HG03135 (cell line): ENCODE data around the gene TMEM238.

Source experiments
- ATAC-seq: cut with Tn5 transposase; IDR thresholded peaks from one replicate; pipeline ENCODE4 v1.9.1; 2021; ENCODE audit warnings: mild to moderate bottlenecking, moderate library complexity; ENCODE audit not compliant: unreplicated experiment

The TMEM238 gene

GRCh38 chr19:55382013-55382412 is 2.1 kb downstream of the TMEM238 start:
- ATAC-seq: no peak

GRCh38 chr19:55379174-55379573 is 4.9 kb downstream of the TMEM238 start:
- no peak for ATAC-seq

GRCh38 chr19:55377356-55378131 is 6.5 kb downstream of the TMEM238 start:
- ATAC-seq: no peak

GRCh38 chr19:55376241-55376933 is 7.7 kb downstream of the TMEM238 start, which contains the start of gene TMEM190:
TSS of gene TMEM190 (plus strand) at chr19:55376826. CDS start at chr19:55376854, 28 bp downstream.
- no peak for ATAC-seq

GRCh38 chr19:55373993-55374757 is 9.9 kb downstream of the TMEM238 start:
- no peak for ATAC-seq

- ATAC-seq: no peak
Observed at GRCh38 chr19:55373306-55373992, 10.6 kb downstream of the TMEM238 start.

- ATAC-seq: no peak
Observed at GRCh38 chr19:55372316-55373081, 11.6 kb downstream of the TMEM238 start.

- no peak for ATAC-seq
Observed at GRCh38 chr19:55370305-55370988, 13.6 kb downstream of the TMEM238 start, which contains the start of gene IL11. TSS of gene IL11 (minus strand) at chr19:55370463. CDS start at chr19:55370310, 153 bp downstream.

- ATAC-seq: no peak
Observed at GRCh38 chr19:55369653-55370304, 14.3 kb downstream of the TMEM238 start.

- no peak for ATAC-seq
Observed at GRCh38 chr19:55368701-55369563, 15.2 kb downstream of the TMEM238 start.

GRCh38 chr19:55368106-55368505 is 16.0 kb downstream of the TMEM238 start:
- no peak for ATAC-seq

GRCh38 chr19:55366790-55367189 is 17.3 kb downstream of the TMEM238 start:
- ATAC-seq: no peak

GRCh38 chr19:55365964-55366363 is 18.1 kb downstream of the TMEM238 start:
- no peak for ATAC-seq

GRCh38 chr19:55365245-55365644 is 18.8 kb downstream of the TMEM238 start:
- no peak for ATAC-seq

GRCh38 chr19:55362990-55363716 is 20.9 kb downstream of the TMEM238 start, which contains the start of gene GARIN5B:
TSS of gene GARIN5B (minus strand) at chr19:55363260. CDS start at chr19:55363066, 194 bp downstream.
- ATAC-seq: no peak

GRCh38 chr19:55362174-55362989 is 21.7 kb downstream of the TMEM238 start:
- ATAC-seq: no peak
